ENCODE results near the gene GAK. TPM values are rescaled to one million over a fixed set of nuclear protein-coding genes. Genes with fewer than 3 reads are reported as not detected.

GAK gene
- total and polyA plus RNA-seq, 2 of the 4 experiments (the other 2 are of a cell fraction), result 45.1 to 133 TPM

GRCh38 chr4:851701-852430, 80.2 kb downstream of the GAK start:
- in situ Hi-C loops (cut with MboI; ENCODE audit: low sequenced_read_pairs) (no loop called here), intact Hi-C loops (cut with micrococcal nuclease) (no loop called here), dilution Hi-C loops (cut with HindIII; ENCODE audit: low sequenced_read_pairs, unreplicated experiment) (no loop called here)
- H3K9ac ChIP-seq (ENCODE audit: low read depth, low read length), result no peak overlapping the region
- ATAC-seq (ENCODE audit: low read depth) (no peak), DNase-seq (no peak)
- no peak overlapping the region for H2BK20ac ChIP-seq (ENCODE audit: low read depth, low read length)
- TF ChIP-seq ELK1 (IDR thresholded peaks at IDR 0.05; ENCODE audit: borderline replicate concordance, low read depth, low read length), result no peak
- no peak for TF ChIP-seq CHD1 (IDR thresholded peaks at IDR 0.05; ENCODE audit: low read depth, low read length)
- no peak for TF ChIP-seq RFX5 (IDR thresholded peaks at IDR 0.05; ENCODE audit: low read depth, low read length)
- no peak for TF ChIP-seq CTCF (conservative IDR thresholded peaks at IDR 0.05; ENCODE audit: low read depth, low read length)
- TF ChIP-seq USF2 (IDR thresholded peaks at IDR 0.05; ENCODE audit: low read depth, low read length), result no peak
- TF ChIP-seq BHLHE40 (IDR thresholded peaks at IDR 0.05; ENCODE audit: low read depth, low read length), result no peak
- TF ChIP-seq FOS (IDR thresholded peaks at IDR 0.05; ENCODE audit: low read depth, low read length), result no peak
- TF ChIP-seq NFE2L2 (IDR thresholded peaks at IDR 0.05; ENCODE audit: low read depth, low read length), result no peak
- TF ChIP-seq SMC3 (IDR thresholded peaks at IDR 0.05; ENCODE audit: low read depth, low read length), result no peak
- TF ChIP-seq POLR2A (IDR thresholded peaks at IDR 0.05; ENCODE audit: low read depth, low read length), result no peak
- no peak for TF ChIP-seq CEBPB (IDR thresholded peaks at IDR 0.05; ENCODE audit: low read depth, low read length)
- no peak for TF ChIP-seq MAFK (IDR thresholded peaks at IDR 0.05; ENCODE audit: low read depth, low read length)
- no peak for TF ChIP-seq MXI1 (IDR thresholded peaks at IDR 0.05; ENCODE audit: borderline replicate concordance, low read depth, low read length)
- no peak for TF ChIP-seq RAD21 (IDR thresholded peaks at IDR 0.05; ENCODE audit: low read length)
- TF ChIP-seq MAZ (IDR thresholded peaks at IDR 0.05; ENCODE audit: borderline replicate concordance, low read depth, low read length), result no peak
- no peak overlapping the region for H3K27ac ChIP-seq (ENCODE audit: insufficient read depth, low read length)
- H3K36me3 ChIP-seq (ENCODE audit: control insufficient read depth, insufficient read depth, low read length), result peaks cover 54% of the 10 kb centered on the region
- no peak overlapping the region for H3K4me3 ChIP-seq (ENCODE audit: insufficient read depth, low read depth, low read length)
- H4K91ac ChIP-seq (ENCODE audit: insufficient read depth, low read depth, low read length), result no peak overlapping the region
- H4K20me1 ChIP-seq (ENCODE audit: insufficient read depth, low read length), result no peaks in the 10 kb centered on the region; the same call in 1 of the 2 replicates
- H3K79me1 ChIP-seq (ENCODE audit: low read depth in 1 of 2, low read length in 2 of 2), result peaks cover 0 to 9% of the 10 kb centered on the region in 2 experiments; a peak in 1 of 4 replicates
- no peak overlapping the region for H2BK5ac ChIP-seq (ENCODE audit: low read depth, low read length, poor library complexity, severe bottlenecking)
- no peak overlapping the region for H2BK120ac ChIP-seq (ENCODE audit: low read depth, low read length)
- no peak overlapping the region for H2BK15ac ChIP-seq (ENCODE audit: low read depth, low read length)
- no peak overlapping the region for H3K4ac ChIP-seq (ENCODE audit: low read depth, low read length)
- BruUV-seq (replicated peaks), result no TSS peak
- no peaks in the 10 kb centered on the region for H3K9me3 ChIP-seq (ENCODE audit: control insufficient read depth, insufficient read depth, low read length)
- ChIA-PET CTCF (no interaction called here), POLR2A (ENCODE audit: unreplicated experiment) (no interaction called here)
- no peak overlapping the region for H3K18ac ChIP-seq (ENCODE audit: low read depth, low read length)
- WGBS, 2 experiments (ENCODE audit: extremely low coverage in 2 of 2, insufficient read length in 1 of 2), result 95% methylated on average over 24 of the region's 33 CpGs; no CpG with 5 or more reads in 1 of the 2 experiments
- no peak overlapping the region for H2AFZ ChIP-seq (replicated peaks; ENCODE audit: low read length, poor library complexity)
- H4K5ac ChIP-seq (ENCODE audit: low read depth, low read length), result no peak overlapping the region
- H4K8ac ChIP-seq (ENCODE audit: low read depth in 2 of 2, low read length in 2 of 2), result no peak overlapping the region
- H3K23ac ChIP-seq (ENCODE audit: low read depth, low read length), result no peak overlapping the region
- H3K56ac ChIP-seq (ENCODE audit: extremely low read depth, insufficient read depth, low read length), result no peak overlapping the region
- H3K14ac ChIP-seq (replicated peaks; ENCODE audit: low read depth, low read length), result no peak overlapping the region
- H3K4me2 ChIP-seq (ENCODE audit: low read depth, low read length), result no peak overlapping the region
- no peak overlapping the region for H2AK5ac ChIP-seq (ENCODE audit: low read depth, low read length)
- H2AK9ac ChIP-seq (replicated peaks; ENCODE audit: low read depth, low read length, poor library complexity), result no peak overlapping the region
- no peaks in the 10 kb centered on the region for H3K27me3 ChIP-seq (ENCODE audit: control insufficient read depth, insufficient read depth, low read length)
- no peaks in the 10 kb centered on the region for H3K4me1 ChIP-seq (ENCODE audit: control insufficient read depth, insufficient read depth, low read length)
- 0 out of 2 replicates have a peak, but pooled peaks cover 3% of the 10 kb centered on the region for H3K9me1 ChIP-seq (ENCODE audit: insufficient read depth, low read length)

Measured in IMR-90 (cell line).